ENCODE measurements around the gene FBXO17. TPM values are rescaled to one million over a fixed set of nuclear protein-coding genes. Genes with fewer than 3 reads are reported as not detected.

The FBXO17 gene
- total and polyA plus RNA-seq, 2 of the 13 experiments (the other 11 are each of a cell fraction or from before 2014, with no cell fraction given) = 22.1 to 58.7 TPM

- Histone ChIP-seq H4K20me1 (ENCODE audit: insufficient read depth, low read length) (no peaks in the 10 kb centered on the region), H3K9me3 (ENCODE audit: low read length) (no peaks in the 10 kb centered on the region), H3K27ac (ENCODE audit: extremely low read length, insufficient read depth, low read length) (no peak overlapping the region), H3K4me2 (ENCODE audit: low read depth, low read length) (no peak overlapping the region), H3K27me3 (ENCODE audit: control insufficient read depth in 1 of 2, insufficient read depth in 2 of 2, low read length in 2 of 2) (no peaks in the 10 kb centered on the region), H2AFZ (ENCODE audit: low read length) (no peak overlapping the region), H3K4me1 (ENCODE audit: insufficient read depth, low read length) (no peaks in the 10 kb centered on the region), H3K9ac (ENCODE audit: insufficient read depth, low read depth, low read length) (no peak overlapping the region), H3K79me2 (ENCODE audit: insufficient read depth, low read length) (no peaks in the 10 kb centered on the region), H3K36me3 (replicated peaks in 1 of 2; ENCODE audit: control insufficient read depth in 1 of 2, insufficient read depth in 2 of 2, low read length in 2 of 2) (peaks cover 14 to 33% of the 10 kb centered on the region in 2 experiments), H3K4me3 (replicated peaks in 1 of 3; ENCODE audit: insufficient read depth in 1 of 3, low read depth in 2 of 3, low read length in 3 of 3) (no peak overlapping the region)
- intact Hi-C loops (cut with micrococcal nuclease; ENCODE audit: unreplicated experiment) (no loop called here), in situ Hi-C loops (cut with HindIII; ENCODE audit: extremely low pct_ligation_motif_present, low pct_unique_long_range_greater_than_20kb) (no loop called here)
- TF ChIP-seq SAP130 (CRISPR knock-in tag; IDR thresholded peaks at IDR 0.05; ENCODE audit: low read depth) (no peak), NFE2L2 (IDR thresholded peaks at IDR 0.05; ENCODE audit: low read length) (no peak), GATA4 (IDR thresholded peaks at IDR 0.05; ENCODE audit: borderline replicate concordance, low read depth) (no peak), AGO2 (optimal IDR thresholded peaks at IDR 0.05; ENCODE audit: low read depth, low read length) (peak; percentile 71), KDM5A (IDR thresholded peaks at IDR 0.05; ENCODE audit: borderline replicate concordance, low read length) (no peak)
- CTCF ChIA-PET (ENCODE audit: low intra/inter-chr PET ratio, low total read pairs) = no interaction called here
- ATAC-seq = peak; percentile 19
- POLR2A ChIA-PET = no interaction called here
- no peak for DNase-seq (ENCODE audit: low spot score)
- no TSS peak for BruUV-seq (replicated peaks)
- FAIRE-seq = no peak
- 99% methylated on average over 7 of the region's 12 CpGs for WGBS (ENCODE audit: low lambda C conversion rate)
Observed at GRCh38 chr19:38944981-38945506, 30.5 kb downstream of the FBXO17 start.

- Histone ChIP-seq H3K4me3 (replicated peaks in 1 of 3; ENCODE audit: insufficient read depth in 1 of 3, low read depth in 2 of 3, low read length in 3 of 3) (no peak overlapping the region), H4K20me1 (ENCODE audit: insufficient read depth, low read length) (no peaks in the 10 kb centered on the region), H3K27ac (ENCODE audit: extremely low read length, insufficient read depth, low read length) (no peak overlapping the region), H3K27me3 (ENCODE audit: control insufficient read depth in 1 of 2, insufficient read depth in 2 of 2, low read length in 2 of 2) (no peaks in the 10 kb centered on the region), H3K9ac (ENCODE audit: insufficient read depth, low read depth, low read length) (no peak overlapping the region), H3K79me2 (ENCODE audit: insufficient read depth, low read length) (no peaks in the 10 kb centered on the region), H3K36me3 (replicated peaks in 1 of 2; ENCODE audit: control insufficient read depth in 1 of 2, insufficient read depth in 2 of 2, low read length in 2 of 2) (peaks cover 14 to 25% of the 10 kb centered on the region in 2 experiments), H3K9me3 (ENCODE audit: low read length) (no peaks in the 10 kb centered on the region), H2AFZ (ENCODE audit: low read length) (no peak overlapping the region), H3K4me1 (ENCODE audit: insufficient read depth, low read length) (no peaks in the 10 kb centered on the region), H3K4me2 (ENCODE audit: low read depth, low read length) (no peak overlapping the region)
- intact Hi-C loops (cut with micrococcal nuclease; ENCODE audit: unreplicated experiment) = no loop called here
- WGBS (ENCODE audit: low lambda C conversion rate) = 90% methylated on average over 20 of the region's 20 CpGs
- FAIRE-seq (no peak), DNase-seq (ENCODE audit: low spot score) (no peak), ATAC-seq (peak; percentile 37)
- in situ Hi-C loops (cut with HindIII; ENCODE audit: extremely low pct_ligation_motif_present, low pct_unique_long_range_greater_than_20kb) = no loop called here
- ChIA-PET POLR2A (no interaction called here), CTCF (ENCODE audit: low intra/inter-chr PET ratio, low total read pairs) (no interaction called here)
- no TSS peak for BruUV-seq (replicated peaks)
- TF ChIP-seq KDM2A (CRISPR knock-in tag; IDR thresholded peaks at IDR 0.05; ENCODE audit: borderline replicate concordance, low read depth) (0 out of 2 replicates have a peak, but pooled peaks have one; percentile 24), ZNF841 (CRISPR knock-in tag; IDR thresholded peaks at IDR 0.05; ENCODE audit: borderline replicate concordance) (no peak), GABPA (IDR thresholded peaks at IDR 0.05; ENCODE audit: low read depth, low read length) (no peak), GABPA (CRISPR knock-in tag; IDR thresholded peaks at IDR 0.05; ENCODE audit: low read depth) (no peak), DNMT3B (CRISPR knock-in tag; conservative IDR thresholded peaks at IDR 0.05) (no peak), ZBTB33 (CRISPR knock-in tag; IDR thresholded peaks at IDR 0.05) (peak; percentile 66; the same call in 1 of the 2 replicates), NFRKB (IDR thresholded peaks at IDR 0.05) (no peak), POLR2A (IDR thresholded peaks at IDR 0.05; ENCODE audit: insufficient read depth in 1 of 2, low read depth in 2 of 2, low read length in 2 of 2) (peak in 1 of 2 experiments; percentile 23; a peak in 2 of 4 replicates), HNF4G (IDR thresholded peaks at IDR 0.05; ENCODE audit: borderline replicate concordance, low read depth, low read length) (no peak), HNF4G (CRISPR knock-in tag; IDR thresholded peaks at IDR 0.05; ENCODE audit: borderline replicate concordance, low read depth) (no peak), GATAD2A (CRISPR knock-in tag; IDR thresholded peaks at IDR 0.05) (no peak), THAP7 (CRISPR knock-in tag; IDR thresholded peaks at IDR 0.05) (no peak), PHF8 (CRISPR knock-in tag; IDR thresholded peaks at IDR 0.05) (no peak), ZNF549 (CRISPR knock-in tag; IDR thresholded peaks at IDR 0.05) (no peak)
Observed at GRCh38 chr19:38942471-38943181, 32.9 kb downstream of the FBXO17 start.
